MM.1S (cell line): ENCODE measurements around the gene DSCAM.
"Not testable (repeated sequence)": the region's sequence is repeated elsewhere in the genome, so short reads cannot be mapped to it uniquely, and the experiment has no call there.

ENCODE experiments used
- DNase-seq: peaks from one replicate; pipeline ENCODE4 v3.0.0-alpha.2; 2015
- H2AFZ ChIP-seq: fragments of 300-600 bp; sonication (generic); 2 replicates; pipeline ENCODE4 v1.6.0; 2016; ENCODE audit warnings: antibody characterized with exemption, low read length
- H3F3A ChIP-seq: fragments of 300-600 bp; sonication (generic); 2 replicates; pipeline ENCODE4 v1.6.1; 2016; ENCODE audit warnings: mild to moderate bottlenecking, antibody characterized with exemption, low read length, moderate library complexity, mixed read lengths; ENCODE audit not compliant: insufficient read depth
- H3K27ac ChIP-seq: fragments of 300-600 bp; sonication (generic); 2 replicates; pipeline ENCODE4 v1.5.1; 2016; ENCODE audit warnings: mild to moderate bottlenecking, low read length
- H3K27me3 ChIP-seq: fragments of 300-600 bp; sonication (generic); replicated peaks from 2 replicates; pipeline ENCODE4 v1.6.0; 2016; ENCODE audit warnings: low read length; ENCODE audit not compliant: insufficient read depth
- H3K36me3 ChIP-seq: fragments of 300-600 bp; sonication (generic); replicated peaks from 2 replicates; pipeline ENCODE4 v1.6.1; 2016; ENCODE audit warnings: mild to moderate bottlenecking, low read length, mixed read lengths; ENCODE audit not compliant: insufficient read depth
- H3K4me1 ChIP-seq: fragments of 300-600 bp; sonication (generic); 2 replicates; pipeline ENCODE4 v1.6.1; 2016; ENCODE audit warnings: low read length, mixed read lengths
- H3K4me2 ChIP-seq: fragments of 300-600 bp; sonication (generic); 2 replicates; pipeline ENCODE4 v1.6.0; 2016; ENCODE audit warnings: low read depth, low read length
- H3K4me3 ChIP-seq: fragments of 300-600 bp; sonication (generic); 2 replicates; pipeline ENCODE4 v1.5.1; 2016; ENCODE audit warnings: low read length, mixed read lengths
- H3K79me2 ChIP-seq: fragments of 300-600 bp; sonication (generic); 2 replicates; pipeline ENCODE4 v1.6.1; 2016; ENCODE audit warnings: mixed run types, low read length, mixed read lengths
- H3K9ac ChIP-seq: fragments of 300-600 bp; sonication (generic); 2 replicates; pipeline ENCODE4 v1.6.1; 2016; ENCODE audit warnings: low read length, mixed read lengths
- H3K9me2 ChIP-seq: fragments of 300-600 bp; sonication (generic); replicated peaks from 2 replicates; pipeline ENCODE4 v1.6.1; 2016; ENCODE audit warnings: mild to moderate bottlenecking, low read length, mixed read lengths; ENCODE audit not compliant: insufficient read depth
- H3K9me3 ChIP-seq: fragments of 300-600 bp; sonication (generic); replicated peaks from 2 replicates; pipeline ENCODE4 v1.6.1; 2016; ENCODE audit warnings: mild to moderate bottlenecking, low read length, mixed read lengths; ENCODE audit not compliant: insufficient read depth
- H4K20me1 ChIP-seq: fragments of 300-600 bp; sonication (generic); 2 replicates; pipeline ENCODE4 v1.6.1; 2016; ENCODE audit warnings: mild to moderate bottlenecking, low read length, moderate library complexity, mixed read lengths; ENCODE audit not compliant: insufficient read depth
- CTCF ChIP-seq: fragments of 300-600 bp; sonication (generic); IDR thresholded peaks from 2 replicates; pipeline ENCODE4 v1.5.1; 2016; ENCODE audit warnings: antibody characterized with exemption, low read length, mixed read lengths
- EZH2 ChIP-seq: fragments of 300-600 bp; sonication (generic); optimal IDR thresholded peaks from 2 replicates; pipeline ENCODE3; 2017; ENCODE audit warnings: low read depth, mild to moderate bottlenecking, antibody characterized with exemption, low read length, mixed read lengths
- EZH2phosphoT487 ChIP-seq: fragments of 300-600 bp; sonication (generic); IDR thresholded peaks from 2 replicates; pipeline ENCODE4 v1.6.1; 2018; ENCODE audit warnings: antibody characterized with exemption, low read length

Gene DSCAM

GRCh38 chr21:40452548-40452947 is 394.4 kb downstream of the DSCAM start:
- Histone ChIP-seq H3K9ac (no peak overlapping the region), H3K27me3 (no peaks in the 10 kb centered on the region), H3K4me3 (no peak overlapping the region), H3K9me3 (no peaks in the 10 kb centered on the region), H3F3A (peaks cover 4% of the 10 kb centered on the region; the same call in 1 of the 2 replicates), H3K79me2 (no peaks in the 10 kb centered on the region), H3K4me2 (no peak overlapping the region), H3K9me2 (no peaks in the 10 kb centered on the region), H2AFZ (no peak overlapping the region), H3K27ac (no peak overlapping the region), H3K36me3 (no peaks in the 10 kb centered on the region), H3K4me1 (peaks cover 16% of the 10 kb centered on the region), H4K20me1 (no peaks in the 10 kb centered on the region)
- no peak for DNase-seq
- TF ChIP-seq CTCF (no peak), EZH2phosphoT487 (no peak), EZH2 (no peak)

- DNase-seq = no peak
- Histone ChIP-seq H3K79me2 (no peaks in the 10 kb centered on the region), H3K4me1 (peaks cover 10% of the 10 kb centered on the region), H3K9ac (no peak overlapping the region), H2AFZ (no peak overlapping the region), H3K9me2 (no peaks in the 10 kb centered on the region), H3K36me3 (no peaks in the 10 kb centered on the region), H3K4me2 (no peak overlapping the region), H3K27ac (no peak overlapping the region), H4K20me1 (no peaks in the 10 kb centered on the region), H3K9me3 (no peaks in the 10 kb centered on the region), H3K4me3 (no peak overlapping the region), H3K27me3 (no peaks in the 10 kb centered on the region), H3F3A (no peaks in the 10 kb centered on the region)
- no peak for TF ChIP-seq CTCF
- no peak for TF ChIP-seq EZH2phosphoT487
- TF ChIP-seq EZH2 = no peak
Measured at GRCh38 chr21:40447016-40447415, 399.9 kb downstream of the DSCAM start.

GRCh38 chr21:40445349-40445921 is 401.5 kb downstream of the DSCAM start:
- no peaks in the 10 kb centered on the region for H3K9me2 ChIP-seq
- DNase-seq = peak; percentile 49
- H4K20me1 ChIP-seq = no peaks in the 10 kb centered on the region
- no peaks in the 10 kb centered on the region for H3K27me3 ChIP-seq
- no peak overlapping the region for H2AFZ ChIP-seq
- no peak overlapping the region for H3K9ac ChIP-seq
- H3K36me3 ChIP-seq = no peaks in the 10 kb centered on the region
- TF ChIP-seq EZH2phosphoT487 = no peak
- TF ChIP-seq EZH2 = no peak
- TF ChIP-seq CTCF = no peak
- no peaks in the 10 kb centered on the region for H3K79me2 ChIP-seq
- peaks cover 10% of the 10 kb centered on the region for H3K4me1 ChIP-seq
- 0 out of 2 replicates have a peak overlapping the region, but pooled peaks have one; percentile 4 for H3K4me2 ChIP-seq
- no peaks in the 10 kb centered on the region for H3F3A ChIP-seq
- no peak overlapping the region for H3K4me3 ChIP-seq
- no peaks in the 10 kb centered on the region for H3K9me3 ChIP-seq
- no peak overlapping the region for H3K27ac ChIP-seq

- H3K4me2 ChIP-seq, H3K27ac ChIP-seq, H3F3A ChIP-seq, H3K4me1 ChIP-seq, H4K20me1 ChIP-seq, H3K79me2 ChIP-seq, H2AFZ ChIP-seq, H3K9me2 ChIP-seq, H3K9ac ChIP-seq, H3K36me3 ChIP-seq, DNase-seq, H3K9me3 ChIP-seq, H3K27me3 ChIP-seq, H3K4me3 ChIP-seq: not testable (repeated sequence)
Measured at GRCh38 chr21:40439581-40439980, 407.4 kb downstream of the DSCAM start.
